GM12801 (cell line): Measurements from ENCODE around the gene PSMF1.

Source experiments
- CTCF ChIP-seq: IDR thresholded peaks from one replicate; pipeline ENCODE4 v1.5.1; 2011; ENCODE audit warnings: control low read depth; ENCODE audit not compliant: insufficient read length; ENCODE audit errors: extremely low read depth

The PSMF1 gene

GRCh38 chr20:1209447-1210387 is 91.3 kb downstream of the PSMF1 start:
- TF ChIP-seq CTCF, result no peak

- TF ChIP-seq CTCF, result no peak
These were observed 92.1 kb downstream of the PSMF1 start for GRCh38 chr20:1210501-1210900.

DNA sequence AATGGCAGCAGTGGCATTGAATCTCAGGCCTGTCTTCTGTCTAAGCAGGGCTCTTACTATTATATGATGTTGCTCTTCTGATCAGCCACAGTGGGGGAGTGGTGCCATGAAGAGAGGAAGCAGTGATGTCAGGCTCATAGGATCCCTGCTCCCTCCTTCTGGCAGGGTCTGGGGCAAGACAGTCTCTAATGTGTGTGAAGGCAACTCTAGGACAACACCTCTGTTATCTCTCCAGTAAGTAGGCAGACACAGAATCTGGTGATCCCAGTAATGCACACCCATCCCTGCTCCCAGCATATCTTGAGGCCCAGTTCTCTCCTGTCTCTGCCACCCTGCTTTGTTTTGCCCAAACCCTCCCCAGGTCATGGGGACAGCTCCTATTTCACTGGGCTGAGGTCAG is 93.6 kb downstream of the PSMF1 start:
- no peak for TF ChIP-seq CTCF

- TF ChIP-seq CTCF, result no peak
These were observed 94.4 kb downstream of the PSMF1 start for GRCh38 chr20:1212607-1213396.

GRCh38 chr20:1214838-1215261 is 96.4 kb downstream of the PSMF1 start:
- TF ChIP-seq CTCF, result no peak

DNA sequence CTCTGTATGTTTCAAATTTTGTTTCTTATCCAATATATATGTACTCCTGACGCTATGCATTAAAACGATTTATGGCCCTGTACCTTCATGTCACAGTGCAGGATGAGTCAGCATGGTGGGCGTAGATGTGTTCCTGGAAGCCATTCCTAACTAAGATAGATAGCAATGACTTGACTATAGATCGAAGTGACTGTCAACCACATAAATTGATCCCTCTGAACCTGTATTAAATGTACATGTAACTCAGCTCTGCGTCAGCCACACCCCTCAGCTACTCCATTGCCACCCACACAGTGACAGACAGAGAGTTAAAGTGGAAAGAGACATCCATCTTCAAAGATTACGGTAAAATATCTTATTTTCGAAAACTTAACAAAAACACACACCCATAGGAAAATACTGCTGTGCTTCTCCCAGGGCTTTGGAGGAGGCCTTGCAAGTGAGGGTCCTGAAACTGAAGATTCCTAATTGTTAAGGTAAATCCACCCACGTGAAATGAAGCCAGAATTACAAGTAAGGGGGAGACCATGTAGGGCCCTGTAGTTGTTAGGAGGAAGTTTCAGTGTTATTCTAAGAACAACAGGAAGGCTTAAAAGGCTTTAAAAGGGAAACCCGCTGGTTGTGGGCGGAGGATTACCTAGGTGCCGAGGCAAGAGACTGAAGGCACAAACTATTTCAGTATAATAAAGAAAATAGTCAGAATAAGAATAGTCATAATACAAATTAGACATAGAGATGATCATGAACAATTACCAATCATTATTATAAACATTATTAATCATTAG is 97.2 kb downstream of the PSMF1 start:
- no peak for TF ChIP-seq CTCF
